Ishikawa (cell line): ENCODE measurements around the gene MBOAT2.

Experiments
- CEBPB ChIP-seq: IDR thresholded peaks from 2 replicates; pipeline ENCODE4 v1.6.1; 2012
- CREB1 ChIP-seq: IDR thresholded peaks from 2 replicates; pipeline ENCODE4 v1.6.1; 2012; ENCODE audit warnings: low read depth
- EGR1 ChIP-seq: IDR thresholded peaks from 2 replicates; pipeline ENCODE4 v1.6.1; 2012
- EP300 ChIP-seq: IDR thresholded peaks from 2 replicates; pipeline ENCODE4 v1.6.1; 2012; ENCODE audit warnings: borderline replicate concordance
- FOXM1 ChIP-seq: IDR thresholded peaks from 2 replicates; pipeline ENCODE4 v1.6.1; 2012; ENCODE audit warnings: low read depth, borderline replicate concordance
- NFIC ChIP-seq: IDR thresholded peaks from 2 replicates; pipeline ENCODE4 v1.6.1; 2012
- RAD21 ChIP-seq: IDR thresholded peaks from 2 replicates; pipeline ENCODE4 v1.6.1; 2012; ENCODE audit warnings: low read depth
- TAF1 ChIP-seq: IDR thresholded peaks from 2 replicates; pipeline ENCODE4 v1.6.1; 2012; ENCODE audit warnings: low read depth, mild to moderate bottlenecking
- TCF12 ChIP-seq: IDR thresholded peaks from 2 replicates; pipeline ENCODE4 v1.6.1; 2012; ENCODE audit warnings: low read depth
- TEAD4 ChIP-seq: IDR thresholded peaks from 2 replicates; pipeline ENCODE4 v1.6.1; 2012
- YY1 ChIP-seq: IDR thresholded peaks from 2 replicates; pipeline ENCODE4 v1.6.1; 2012; ENCODE audit warnings: low read depth
- ZBTB7A ChIP-seq: IDR thresholded peaks from 2 replicates; pipeline ENCODE4 v1.6.1; 2012; ENCODE audit warnings: low read depth
- TF ChIP-seq, protein P1 (sequence below): IDR thresholded peaks from 2 replicates; pipeline ENCODE4 v1.6.1; 2012
- TF ChIP-seq, protein P2 (sequence below): IDR thresholded peaks from 2 replicates; pipeline ENCODE4 v1.6.1; 2012; ENCODE audit warnings: low read depth, mild to moderate bottlenecking
- TF ChIP-seq, protein P3 (sequence below): IDR thresholded peaks from 2 replicates; pipeline ENCODE4 v1.6.1; 2012

MBOAT2 gene, protein sequence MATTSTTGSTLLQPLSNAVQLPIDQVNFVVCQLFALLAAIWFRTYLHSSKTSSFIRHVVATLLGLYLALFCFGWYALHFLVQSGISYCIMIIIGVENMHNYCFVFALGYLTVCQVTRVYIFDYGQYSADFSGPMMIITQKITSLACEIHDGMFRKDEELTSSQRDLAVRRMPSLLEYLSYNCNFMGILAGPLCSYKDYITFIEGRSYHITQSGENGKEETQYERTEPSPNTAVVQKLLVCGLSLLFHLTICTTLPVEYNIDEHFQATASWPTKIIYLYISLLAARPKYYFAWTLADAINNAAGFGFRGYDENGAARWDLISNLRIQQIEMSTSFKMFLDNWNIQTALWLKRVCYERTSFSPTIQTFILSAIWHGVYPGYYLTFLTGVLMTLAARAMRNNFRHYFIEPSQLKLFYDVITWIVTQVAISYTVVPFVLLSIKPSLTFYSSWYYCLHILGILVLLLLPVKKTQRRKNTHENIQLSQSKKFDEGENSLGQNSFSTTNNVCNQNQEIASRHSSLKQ

DNA sequence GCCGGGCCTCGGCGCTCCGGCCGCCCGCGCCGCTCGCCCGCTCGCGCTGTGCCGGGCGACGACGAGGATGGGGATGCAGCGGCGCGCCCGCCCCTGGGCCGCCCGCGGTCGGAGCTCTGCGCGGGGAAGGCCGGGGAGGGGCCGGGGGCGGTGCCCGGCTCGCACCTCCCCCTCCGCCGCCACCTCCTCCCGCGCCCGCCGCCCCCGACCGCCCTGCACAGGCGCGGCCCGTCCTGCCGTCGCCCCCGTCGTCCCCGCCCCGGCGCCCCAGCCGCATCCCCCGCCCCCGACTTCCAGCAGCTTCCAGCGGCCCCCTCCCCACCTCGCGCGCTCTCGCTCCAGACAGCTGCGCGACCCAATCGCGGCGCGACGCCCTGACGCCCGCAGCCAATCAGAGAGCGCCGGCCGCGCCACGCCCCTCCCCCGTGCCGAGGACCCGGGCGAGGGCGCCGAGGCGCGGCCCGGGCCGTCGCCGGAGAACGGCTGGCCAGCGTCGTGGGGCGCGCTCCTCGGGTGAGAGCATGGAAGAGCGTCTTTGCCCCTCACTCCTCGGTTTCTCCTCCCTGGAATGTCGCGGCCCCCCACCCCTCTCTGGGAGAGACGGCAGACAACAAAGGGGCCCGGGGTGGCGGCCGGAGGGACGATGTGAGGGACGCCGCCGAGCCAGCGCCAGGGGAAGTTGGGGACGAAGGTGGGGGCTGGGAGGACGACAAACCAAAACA lies at the start of gene MBOAT2:
TSS of gene MBOAT2 (minus strand) at position 69 of the 722 bp plus-strand sequence. CDS start 70 bp downstream, outside the sequence.
- TF ChIP-seq NFIC, result no peak
- TF ChIP-seq EGR1, result peak; percentile 56
- TF ChIP-seq, protein P1, sequence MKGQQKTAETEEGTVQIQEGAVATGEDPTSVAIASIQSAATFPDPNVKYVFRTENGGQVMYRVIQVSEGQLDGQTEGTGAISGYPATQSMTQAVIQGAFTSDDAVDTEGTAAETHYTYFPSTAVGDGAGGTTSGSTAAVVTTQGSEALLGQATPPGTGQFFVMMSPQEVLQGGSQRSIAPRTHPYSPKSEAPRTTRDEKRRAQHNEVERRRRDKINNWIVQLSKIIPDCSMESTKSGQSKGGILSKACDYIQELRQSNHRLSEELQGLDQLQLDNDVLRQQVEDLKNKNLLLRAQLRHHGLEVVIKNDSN, result no peak
- TF ChIP-seq ZBTB7A, result peak; percentile 31

DNA sequence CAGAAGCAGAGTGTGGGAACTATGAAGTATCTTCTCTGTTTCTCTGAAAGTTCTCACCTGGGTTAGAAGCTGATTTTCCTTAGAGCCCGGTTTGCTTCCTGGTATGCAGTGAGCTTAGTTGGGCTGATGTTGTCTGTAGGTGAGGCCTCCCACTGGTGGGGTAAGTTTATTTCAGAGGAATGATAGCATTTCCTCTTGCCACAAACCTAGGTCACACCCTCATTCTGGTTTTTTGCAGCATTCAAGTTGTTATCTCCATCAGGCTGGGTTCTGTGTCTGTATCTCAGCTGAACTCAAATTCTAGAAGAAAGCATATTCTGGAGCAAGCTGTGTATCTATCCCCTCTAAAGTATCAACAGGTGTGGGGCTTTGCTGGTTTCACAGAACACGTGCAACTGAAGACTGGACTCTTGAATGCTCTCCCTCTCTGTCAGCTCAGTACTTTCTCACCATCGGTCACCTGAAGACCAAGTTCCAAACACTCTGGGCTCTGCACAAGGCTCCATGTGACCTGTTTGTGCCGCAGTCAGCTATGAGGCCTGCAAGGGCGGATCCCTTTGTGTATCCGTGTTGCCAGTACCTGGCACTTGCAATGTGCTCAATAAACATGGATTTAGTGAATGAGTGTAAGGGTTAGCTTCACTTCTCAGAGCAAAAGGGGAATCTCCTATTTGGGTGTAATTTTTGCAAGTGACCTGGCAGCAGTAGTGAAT lies 49.5 kb upstream of the MBOAT2 start:
- TF ChIP-seq EP300 (no peak), EGR1 (no peak), YY1 (no peak), ZBTB7A (no peak), TCF12 (no peak), RAD21 (no peak), CREB1 (no peak)
- TF ChIP-seq, protein P2, sequence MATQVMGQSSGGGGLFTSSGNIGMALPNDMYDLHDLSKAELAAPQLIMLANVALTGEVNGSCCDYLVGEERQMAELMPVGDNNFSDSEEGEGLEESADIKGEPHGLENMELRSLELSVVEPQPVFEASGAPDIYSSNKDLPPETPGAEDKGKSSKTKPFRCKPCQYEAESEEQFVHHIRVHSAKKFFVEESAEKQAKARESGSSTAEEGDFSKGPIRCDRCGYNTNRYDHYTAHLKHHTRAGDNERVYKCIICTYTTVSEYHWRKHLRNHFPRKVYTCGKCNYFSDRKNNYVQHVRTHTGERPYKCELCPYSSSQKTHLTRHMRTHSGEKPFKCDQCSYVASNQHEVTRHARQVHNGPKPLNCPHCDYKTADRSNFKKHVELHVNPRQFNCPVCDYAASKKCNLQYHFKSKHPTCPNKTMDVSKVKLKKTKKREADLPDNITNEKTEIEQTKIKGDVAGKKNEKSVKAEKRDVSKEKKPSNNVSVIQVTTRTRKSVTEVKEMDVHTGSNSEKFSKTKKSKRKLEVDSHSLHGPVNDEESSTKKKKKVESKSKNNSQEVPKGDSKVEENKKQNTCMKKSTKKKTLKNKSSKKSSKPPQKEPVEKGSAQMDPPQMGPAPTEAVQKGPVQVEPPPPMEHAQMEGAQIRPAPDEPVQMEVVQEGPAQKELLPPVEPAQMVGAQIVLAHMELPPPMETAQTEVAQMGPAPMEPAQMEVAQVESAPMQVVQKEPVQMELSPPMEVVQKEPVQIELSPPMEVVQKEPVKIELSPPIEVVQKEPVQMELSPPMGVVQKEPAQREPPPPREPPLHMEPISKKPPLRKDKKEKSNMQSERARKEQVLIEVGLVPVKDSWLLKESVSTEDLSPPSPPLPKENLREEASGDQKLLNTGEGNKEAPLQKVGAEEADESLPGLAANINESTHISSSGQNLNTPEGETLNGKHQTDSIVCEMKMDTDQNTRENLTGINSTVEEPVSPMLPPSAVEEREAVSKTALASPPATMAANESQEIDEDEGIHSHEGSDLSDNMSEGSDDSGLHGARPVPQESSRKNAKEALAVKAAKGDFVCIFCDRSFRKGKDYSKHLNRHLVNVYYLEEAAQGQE, result no peak
- TF ChIP-seq, protein P3, sequence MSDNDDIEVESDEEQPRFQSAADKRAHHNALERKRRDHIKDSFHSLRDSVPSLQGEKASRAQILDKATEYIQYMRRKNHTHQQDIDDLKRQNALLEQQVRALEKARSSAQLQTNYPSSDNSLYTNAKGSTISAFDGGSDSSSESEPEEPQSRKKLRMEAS, result no peak

DNA sequence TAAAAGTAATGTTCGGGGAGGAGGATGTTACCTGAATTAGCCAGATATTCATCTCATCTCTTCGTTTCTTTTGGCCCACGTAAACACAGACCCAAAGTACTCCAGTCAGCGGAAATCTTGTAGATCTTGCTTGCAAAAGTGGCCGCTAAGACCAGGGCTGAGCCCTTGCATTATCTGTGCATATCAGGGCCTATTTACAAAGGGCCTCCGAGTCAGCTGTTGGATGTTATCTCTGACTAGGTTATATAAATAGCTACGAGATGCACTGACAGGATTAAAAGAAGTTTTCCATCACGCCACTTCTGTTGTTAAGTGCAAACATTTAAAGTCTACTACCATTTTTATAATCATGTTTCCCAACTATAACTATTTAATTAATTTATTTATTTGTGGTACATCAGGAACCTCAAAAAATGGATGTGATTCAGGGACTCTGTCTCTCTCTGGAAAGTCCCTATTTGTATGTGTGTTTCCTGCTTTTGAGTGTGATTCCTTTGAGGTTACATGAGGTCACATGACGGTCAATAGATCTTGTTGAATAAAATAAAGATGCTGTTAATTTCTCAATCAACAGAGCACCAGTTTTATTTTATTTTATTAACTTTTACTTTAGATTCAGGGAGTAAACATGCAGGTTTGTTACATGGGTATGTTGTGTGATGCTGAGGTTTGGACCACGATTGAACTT lies 46.8 kb upstream of the MBOAT2 start:
- TF ChIP-seq, protein P3, result no peak
- TF ChIP-seq TAF1 (no peak), TEAD4 (no peak), NFIC (no peak)

DNA sequence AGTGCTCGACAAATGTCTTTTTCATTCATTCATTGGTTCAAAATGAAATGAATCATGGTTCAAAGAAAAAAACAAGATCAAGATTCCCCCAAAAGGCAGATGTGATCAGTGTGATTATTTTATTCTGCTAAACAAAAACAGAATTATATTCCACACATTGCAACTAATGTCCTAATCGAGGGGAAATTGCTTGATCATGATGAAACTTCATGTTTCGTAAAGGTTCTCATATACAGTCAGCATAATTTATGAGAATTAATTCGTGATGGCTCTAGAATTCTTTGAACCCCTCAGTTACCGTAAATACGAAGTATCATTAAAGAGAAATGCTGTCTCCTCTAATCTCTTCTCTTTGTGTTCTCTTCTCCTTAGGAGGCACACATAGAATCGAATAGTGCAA lies 42.1 kb upstream of the MBOAT2 start:
- TF ChIP-seq YY1 (no peak), TAF1 (no peak), EGR1 (no peak), RAD21 (no peak), EP300 (no peak), NFIC (no peak), CREB1 (no peak), TEAD4 (no peak), ZBTB7A (no peak), FOXM1 (no peak), CEBPB (no peak)
- TF ChIP-seq, protein P1, result no peak
- TF ChIP-seq, protein P2, result no peak
- TF ChIP-seq, protein P3, result no peak

DNA sequence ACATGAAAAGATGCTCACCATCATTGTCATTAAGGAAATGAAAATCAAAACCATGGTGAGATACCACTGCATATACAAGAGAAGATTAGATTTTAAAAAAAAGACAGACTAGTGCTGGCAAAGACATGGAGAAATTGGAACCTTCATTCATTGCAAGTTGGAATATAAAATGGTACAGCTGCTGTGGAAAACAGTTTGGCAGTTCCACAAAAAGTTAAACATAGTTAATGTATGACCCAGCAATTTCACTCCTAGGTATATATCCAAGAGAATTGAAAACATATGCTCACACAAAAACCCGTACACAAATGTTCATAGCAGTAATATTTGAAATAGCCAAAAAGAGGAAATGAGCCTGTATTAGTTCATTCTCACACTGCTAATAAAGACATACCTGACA lies 33.7 kb upstream of the MBOAT2 start:
- TF ChIP-seq TAF1 (no peak), EGR1 (no peak), EP300 (no peak), NFIC (no peak), TEAD4 (no peak), FOXM1 (no peak), ZBTB7A (no peak), TCF12 (no peak)
- TF ChIP-seq, protein P3, result no peak
- TF ChIP-seq, protein P2, result no peak
